GM18870 (cell line): ENCODE measurements around the gene DNAJB2.
"Not testable (repeated sequence)": the region's sequence is repeated elsewhere in the genome, so short reads cannot be mapped to it uniquely, and the experiment has no call there.

ENCODE experiments used
- ATAC-seq: cut with Tn5 transposase; IDR thresholded peaks from one replicate; pipeline ENCODE4 v1.9.1; 2021; ENCODE audit warnings: moderate library complexity; ENCODE audit not compliant: unreplicated experiment

DNAJB2 gene

GRCh38 chr2:219254590-219255201 is 24.5 kb upstream of the DNAJB2 start:
- peak; percentile 41 for ATAC-seq

GRCh38 chr2:219258942-219259341 is 20.2 kb upstream of the DNAJB2 start:
- ATAC-seq: not testable (repeated sequence)

DNA sequence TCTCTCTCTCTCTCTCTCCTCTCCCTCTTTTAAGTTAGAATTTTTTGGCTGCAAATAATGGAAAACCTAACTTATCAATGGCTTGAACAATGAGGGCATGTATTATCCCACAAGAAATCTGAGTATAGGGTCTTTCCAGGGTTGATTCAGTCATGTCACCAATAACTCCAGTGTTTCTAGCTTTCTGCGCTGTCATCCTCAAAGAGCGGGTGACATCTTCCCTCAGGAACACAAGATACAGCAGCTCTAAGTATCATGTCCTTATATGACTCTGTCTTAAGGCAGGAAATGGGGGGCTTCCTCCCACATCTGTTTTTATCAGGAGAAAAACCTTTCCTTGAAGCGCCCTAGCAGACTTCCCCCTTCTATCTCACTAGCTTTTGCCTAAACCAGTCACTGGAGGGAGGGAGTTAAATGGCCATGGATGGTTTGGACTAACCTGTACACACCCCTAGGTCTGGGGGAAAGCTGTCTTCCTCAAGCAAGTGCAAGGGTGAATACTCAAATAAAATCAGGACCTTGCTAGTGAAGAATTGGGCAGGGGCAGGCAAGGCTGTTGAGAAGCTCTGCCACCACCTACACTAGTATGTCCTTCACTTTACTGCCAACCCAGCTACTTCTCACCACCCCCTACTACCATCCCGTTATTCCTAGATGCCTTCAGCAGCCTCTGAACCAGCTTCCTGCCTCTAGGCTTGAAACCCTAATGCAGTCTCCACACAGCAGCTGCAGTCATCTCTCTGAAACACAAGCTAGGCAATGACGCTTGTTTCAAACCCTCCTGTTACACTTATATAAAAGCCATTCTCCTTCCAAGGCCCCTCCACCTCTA is 17.9 kb upstream of the DNAJB2 start:
- no peak for ATAC-seq

DNA sequence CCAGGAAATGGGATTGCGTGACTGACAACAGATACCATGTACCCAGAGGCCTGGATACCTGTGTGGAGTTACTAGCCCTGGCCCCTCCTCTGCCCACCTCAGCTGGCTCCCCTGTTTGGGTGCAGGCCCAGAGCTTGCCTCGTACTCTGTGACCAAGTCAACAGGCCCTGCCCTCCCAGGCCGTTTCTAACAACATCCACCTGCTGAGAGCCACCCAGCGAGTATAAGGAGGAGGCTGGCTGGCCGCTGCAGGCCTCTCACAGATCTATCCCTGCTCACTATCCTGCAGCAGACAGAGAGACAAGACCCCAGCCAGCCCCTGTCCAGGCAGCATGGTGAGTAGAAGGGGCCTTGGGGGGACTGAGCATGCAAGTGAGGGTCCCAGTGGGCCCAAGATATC is 12.9 kb upstream of the DNAJB2 start:
- no peak for ATAC-seq

- no peak for ATAC-seq
These were observed 12.3 kb upstream of the DNAJB2 start for GRCh38 chr2:219266886-219267285.

DNA sequence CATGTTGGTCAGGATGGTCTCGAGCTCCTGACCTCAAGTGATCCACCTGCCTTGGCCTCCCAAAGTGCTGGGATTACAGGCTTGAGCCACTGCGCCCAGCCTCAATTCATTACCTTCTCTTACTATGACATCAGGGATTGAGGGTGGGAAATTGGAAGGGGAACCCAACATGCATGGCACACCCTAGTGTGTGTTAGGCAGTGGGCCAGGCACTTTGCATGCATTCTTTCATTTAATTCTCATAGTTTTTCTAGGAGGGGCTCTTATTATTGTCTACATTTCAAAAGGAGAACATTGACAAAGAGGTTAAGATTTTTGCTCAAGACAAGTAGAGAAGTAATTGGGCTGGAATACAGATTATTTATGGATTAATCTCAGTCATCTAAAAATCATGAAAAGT is 10.9 kb upstream of the DNAJB2 start:
- no peak for ATAC-seq

GRCh38 chr2:219269362-219270054 is 9.7 kb upstream of the DNAJB2 start:
- no peak for ATAC-seq

DNA sequence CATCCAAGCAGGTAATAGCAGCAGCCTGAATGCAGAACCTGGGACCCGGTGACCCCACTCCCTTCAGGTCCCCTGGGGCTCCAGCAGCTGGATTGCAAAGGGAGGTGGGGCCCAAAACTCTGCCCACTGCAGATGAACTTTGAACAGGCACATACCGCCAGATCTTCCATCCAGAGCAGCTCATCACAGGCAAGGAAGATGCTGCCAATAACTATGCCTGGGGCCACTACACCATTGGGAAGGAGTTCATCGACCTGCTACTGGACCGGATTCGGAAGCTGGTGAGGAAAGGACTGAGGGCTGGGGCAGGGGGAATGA is 9.2 kb upstream of the DNAJB2 start:
- ATAC-seq: no peak

- ATAC-seq: no peak
These were observed 8.1 kb upstream of the DNAJB2 start for GRCh38 chr2:219271021-219271420.

- no peak for ATAC-seq
These were observed 6.8 kb upstream of the DNAJB2 start for GRCh38 chr2:219272356-219272755.

- no peak for ATAC-seq
These were observed 6.2 kb upstream of the DNAJB2 start for GRCh38 chr2:219272995-219273394.

DNA sequence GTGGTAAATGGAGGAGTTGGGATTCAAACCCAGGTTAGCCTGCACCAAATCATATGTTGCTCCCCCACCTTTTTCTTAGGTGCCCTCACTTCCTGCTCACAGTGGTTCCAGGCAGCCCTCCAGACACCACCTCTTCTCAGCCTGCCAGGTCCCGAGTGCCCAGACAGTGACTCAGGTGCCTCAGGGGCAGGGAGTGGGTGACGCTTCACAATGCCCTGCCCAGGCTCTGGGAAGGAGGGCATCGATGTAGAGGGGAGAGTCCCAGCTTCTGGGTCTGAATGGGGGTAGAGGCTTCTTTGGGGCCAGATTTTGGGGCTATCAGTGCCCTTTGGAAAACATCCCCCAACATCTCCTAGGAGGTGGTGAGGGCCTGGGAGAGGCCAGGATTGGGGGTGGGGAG is 5.2 kb upstream of the DNAJB2 start:
- ATAC-seq: no peak

- ATAC-seq: no peak
These were observed 4.7 kb upstream of the DNAJB2 start for GRCh38 chr2:219274361-219274921.

- ATAC-seq: peak; percentile 28
These were observed 1.2 kb upstream of the DNAJB2 start for GRCh38 chr2:219277703-219278654.

GRCh38 chr2:219278655-219279150 is 463 bp upstream of the DNAJB2 start:
- ATAC-seq: no peak

DNA sequence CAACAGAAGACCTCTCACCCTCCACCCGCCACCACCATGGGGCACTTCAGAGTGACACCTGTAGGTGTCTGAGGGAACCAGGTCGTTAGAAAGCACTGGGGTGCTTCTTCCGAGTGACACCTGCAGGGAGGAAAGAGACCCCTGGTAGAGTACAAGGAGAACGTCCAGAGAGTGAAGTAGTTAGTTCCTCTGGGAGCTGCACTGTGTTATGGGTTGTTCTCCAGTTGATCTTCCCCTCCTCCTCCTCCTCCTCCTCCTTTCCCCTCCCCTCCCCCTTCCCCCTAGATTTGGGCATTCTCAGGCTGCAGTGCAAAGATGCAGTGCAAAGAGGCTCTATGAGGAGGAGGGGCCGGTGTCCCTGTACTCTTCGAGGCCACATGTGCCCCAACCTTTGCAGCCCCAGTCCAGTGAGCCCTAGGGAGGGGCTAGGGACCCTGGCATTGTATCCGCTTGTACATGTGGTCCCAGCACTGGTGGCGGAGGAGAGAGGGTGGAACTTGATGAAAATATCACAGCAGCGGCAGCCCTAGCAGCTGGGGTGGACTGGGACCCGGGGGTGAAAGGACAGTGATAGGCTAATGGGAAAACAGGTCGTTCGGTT is 850 bp downstream of the DNAJB2 start:
- ATAC-seq: no peak

DNA sequence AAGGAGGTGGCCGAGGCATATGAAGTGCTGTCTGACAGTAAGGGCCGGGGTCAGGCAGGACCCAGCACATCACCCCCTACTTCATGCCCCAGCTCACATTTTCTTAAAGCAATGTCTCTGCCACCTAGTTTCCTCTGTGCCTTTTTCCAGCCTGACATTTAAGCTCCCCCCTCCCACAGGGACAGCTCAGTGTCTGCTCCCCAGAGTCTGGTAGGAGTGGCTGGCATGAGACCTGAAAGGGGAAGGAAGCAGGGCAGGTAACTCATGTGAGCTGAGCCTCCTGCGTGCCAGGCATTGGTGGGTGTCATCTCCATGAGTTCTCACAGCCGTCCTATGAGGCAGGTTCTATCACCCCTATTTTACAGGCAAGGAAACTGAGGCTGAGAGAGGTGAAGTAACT is 1.5 kb downstream of the DNAJB2 start:
- ATAC-seq: no peak

DNA sequence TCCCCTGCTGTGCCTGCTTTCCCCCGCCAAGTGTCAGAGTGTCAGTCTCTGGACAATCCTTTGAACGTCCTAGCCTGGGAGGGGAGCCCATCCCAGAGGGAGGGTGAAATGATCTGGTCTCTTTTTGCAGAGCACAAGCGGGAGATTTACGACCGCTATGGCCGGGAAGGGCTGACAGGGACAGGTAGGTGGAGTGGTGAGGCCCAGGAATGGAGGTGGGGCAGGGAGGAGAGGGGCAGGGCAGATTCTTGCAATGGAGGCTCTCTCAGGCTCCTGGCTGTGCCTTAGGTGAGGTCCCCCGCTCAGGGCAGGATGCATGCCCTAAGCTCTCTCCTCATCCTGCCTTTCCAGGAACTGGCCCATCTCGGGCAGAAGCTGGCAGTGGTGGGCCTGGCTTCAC is 2.4 kb downstream of the DNAJB2 start:
- no peak for ATAC-seq

DNA sequence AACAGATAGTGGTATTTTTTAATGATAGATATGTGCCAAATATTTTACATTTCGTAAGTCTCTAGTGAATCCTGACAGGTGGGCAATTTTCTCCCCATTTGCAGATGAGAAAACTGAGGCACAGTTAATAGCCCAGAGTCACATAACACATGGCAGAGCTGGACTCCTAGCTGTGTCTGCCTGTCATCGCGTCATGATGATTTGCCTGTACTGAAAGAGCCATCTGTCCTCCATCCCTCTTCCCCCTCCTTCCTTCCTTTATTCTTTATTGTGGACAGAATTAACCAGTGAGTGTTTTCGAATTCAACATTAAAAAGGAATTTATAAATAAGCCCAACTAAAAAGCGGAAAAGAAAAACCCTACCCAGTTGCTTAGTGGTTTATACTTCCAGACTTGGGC is 3.2 kb downstream of the DNAJB2 start:
- no peak for ATAC-seq

DNA sequence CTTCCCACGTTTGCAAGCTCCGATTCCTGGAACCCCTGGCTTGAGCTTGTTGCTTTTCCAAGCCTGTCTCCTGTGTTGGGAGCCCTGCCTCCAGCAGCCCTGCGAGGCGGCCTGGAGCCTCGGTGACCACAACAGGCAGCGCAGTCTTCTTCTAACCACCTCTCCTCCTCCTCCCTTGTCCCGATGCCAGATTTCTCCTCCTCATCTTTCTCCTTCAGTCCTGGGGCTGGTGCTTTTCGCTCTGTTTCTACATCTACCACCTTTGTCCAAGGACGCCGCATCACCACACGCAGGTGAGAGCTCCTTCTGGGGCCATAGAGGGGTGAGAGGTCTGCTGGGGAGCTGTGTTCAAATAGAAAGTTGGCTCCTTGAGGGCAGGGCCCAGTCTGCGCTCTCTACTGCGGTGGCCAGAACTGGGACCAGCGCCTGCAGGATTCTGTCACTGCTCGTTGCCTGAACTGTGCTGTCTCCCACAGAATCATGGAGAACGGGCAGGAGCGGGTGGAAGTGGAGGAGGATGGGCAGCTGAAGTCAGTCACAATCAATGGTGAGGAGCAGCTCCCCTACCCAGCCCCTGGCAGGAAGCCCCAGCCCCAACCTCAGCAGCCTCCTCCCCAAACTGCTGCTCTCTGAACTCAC is 3.9 kb downstream of the DNAJB2 start:
- no peak for ATAC-seq
